Keratinocyte (primary cell): ENCODE results near the gene OTOA. TPM values are rescaled to one million over a fixed set of nuclear protein-coding genes. Genes with fewer than 3 reads are reported as not detected.
"Not testable (repeated sequence)": the region's sequence is repeated elsewhere in the genome, so short reads cannot be mapped to it uniquely, and the experiment has no call there.

Experiments
- DNase-seq: peaks from one replicate; pipeline ENCODE4 v3.0.0-alpha.2; 2011; ENCODE audit warnings: low read depth, missing footprints, low spot score
- FAIRE-seq: peaks from 2 replicates; lab custom pipeline; 2011; peaks lifted over from hg19 to GRCh38; lab: Jason Lieb, UNC
- H2AFZ ChIP-seq: 2 replicates; pipeline ENCODE4 v1.6.0; 2012; ENCODE audit warnings: low read length, control low read depth, inconsistent platforms; ENCODE audit not compliant: control insufficient read depth
- H3K27ac ChIP-seq: 2 replicates; pipeline ENCODE4 v1.5.1; 2011; ENCODE audit warnings: low read length; ENCODE audit not compliant: control insufficient read depth, insufficient read depth
- H3K27me3 ChIP-seq: 3 replicates; pipeline ENCODE4 v1.6.0; 2011; ENCODE audit warnings: low read length; ENCODE audit not compliant: control insufficient read depth, insufficient read depth; ENCODE audit errors: extremely low read depth
- H3K36me3 ChIP-seq, 2 experiments: 2 replicates in 1 of 2; 3 replicates in 1 of 2; pipeline ENCODE4 v1.5.1; 2011; ENCODE audit warnings: low read length in 2 of 2, mild to moderate bottlenecking in 1 of 2; ENCODE audit not compliant: control insufficient read depth in 2 of 2, insufficient read depth in 2 of 2; ENCODE audit errors: extremely low read depth in 1 of 2
- H3K4me1 ChIP-seq: 3 replicates; pipeline ENCODE4 v1.5.1; 2011; ENCODE audit warnings: low read length; ENCODE audit not compliant: control insufficient read depth, insufficient read depth; ENCODE audit errors: extremely low read depth
- H3K4me2 ChIP-seq: 3 replicates; pipeline ENCODE4 v1.6.0; 2011; ENCODE audit warnings: low read depth, low read length; ENCODE audit not compliant: control insufficient read depth, insufficient read depth; ENCODE audit errors: extremely low read depth
- H3K4me3 ChIP-seq, 3 experiments: fragments of 200-600 bp in 1 of 3; sonication (generic) in 1 of 3; 2 replicates in 2 of 3; 3 replicates in 1 of 3; pipeline ENCODE4 v1.5.1; 2011 to 2016; ENCODE audit warnings: low read length in 3 of 3, mild to moderate bottlenecking in 3 of 3, control low read depth in 2 of 3, inconsistent platforms in 1 of 3, low read depth in 1 of 3, mixed read lengths in 1 of 3, mixed run types in 1 of 3, moderate library complexity in 1 of 3; ENCODE audit not compliant: control insufficient read depth in 2 of 3, insufficient read depth in 2 of 3; ENCODE audit errors: extremely low read depth in 1 of 3
- H3K79me2 ChIP-seq: 2 replicates; pipeline ENCODE4 v1.6.0; 2012; ENCODE audit warnings: low read length; ENCODE audit not compliant: control insufficient read depth, insufficient read depth
- H3K9ac ChIP-seq: 3 replicates; pipeline ENCODE4 v1.6.0; 2011; ENCODE audit warnings: low read length; ENCODE audit not compliant: control insufficient read depth, insufficient read depth; ENCODE audit errors: extremely low read depth
- H3K9me1 ChIP-seq: 3 replicates; pipeline ENCODE4 v1.6.0; 2011; ENCODE audit warnings: low read length; ENCODE audit not compliant: control insufficient read depth, insufficient read depth; ENCODE audit errors: extremely low read depth
- H3K9me3 ChIP-seq: 2 replicates; pipeline ENCODE4 v1.5.1; 2012; ENCODE audit warnings: low read depth, low read length; ENCODE audit not compliant: control insufficient read depth
- H4K20me1 ChIP-seq: 3 replicates; pipeline ENCODE4 v1.6.0; 2011; ENCODE audit warnings: low read length; ENCODE audit not compliant: control insufficient read depth, insufficient read depth; ENCODE audit errors: extremely low read depth
- EZH2 ChIP-seq: IDR thresholded peaks from one replicate; pipeline ENCODE4 v1.6.1; 2012; ENCODE audit warnings: inconsistent platforms, mild to moderate bottlenecking, low read length, moderate library complexity
- dilution Hi-C: fragments of 300-500 bp; cut with MboI; formaldehyde crosslinking; loops from one replicate; pipeline ENCODE4 v1.7.0; 2020; ENCODE audit warnings: low sequenced_read_pairs; ENCODE audit not compliant: extremely low pct_ligation_motif_present
- polyA plus RNA-seq, 5 experiments: library from polyadenylated mRNA; depleted of rRNA in 3 of 5; stranded (reverse) in 3 of 5; stranded (forward) in 1 of 5; unstranded in 1 of 5; fragments of >200 nt; gene quantifications; 1 replicate in 1 of 5; 2 replicates in 3 of 5; 3 replicates in 1 of 5; pipeline versions ENCODE4 v1.2.1 to v1.2.3, GENCODE V29; 2011 to 2012; ENCODE audit warnings: missing spikeins in 2 of 5, low read depth in 1 of 5, low replicate concordance in 1 of 5
- TF ChIP-seq, protein P1 (sequence below), 3 experiments: IDR thresholded peaks in 1 of 3; conservative IDR thresholded peaks in 1 of 3; optimal IDR thresholded peaks in 1 of 3; 2 replicates in 2 of 3; 3 replicates in 1 of 3; pipeline versions ENCODE3 to v1.5.1; 2011; ENCODE audit warnings: low read length in 3 of 3, mild to moderate bottlenecking in 3 of 3, moderate library complexity in 2 of 3, control low read depth in 1 of 3, inconsistent platforms in 1 of 3; ENCODE audit not compliant: insufficient read depth in 2 of 3; ENCODE audit errors: extremely low read depth in 1 of 3

OTOA gene
- polyA plus RNA-seq, 1 donor (not counting 4 experiments of a cell fraction or from before 2014, with no cell fraction given) = not detected

DNA sequence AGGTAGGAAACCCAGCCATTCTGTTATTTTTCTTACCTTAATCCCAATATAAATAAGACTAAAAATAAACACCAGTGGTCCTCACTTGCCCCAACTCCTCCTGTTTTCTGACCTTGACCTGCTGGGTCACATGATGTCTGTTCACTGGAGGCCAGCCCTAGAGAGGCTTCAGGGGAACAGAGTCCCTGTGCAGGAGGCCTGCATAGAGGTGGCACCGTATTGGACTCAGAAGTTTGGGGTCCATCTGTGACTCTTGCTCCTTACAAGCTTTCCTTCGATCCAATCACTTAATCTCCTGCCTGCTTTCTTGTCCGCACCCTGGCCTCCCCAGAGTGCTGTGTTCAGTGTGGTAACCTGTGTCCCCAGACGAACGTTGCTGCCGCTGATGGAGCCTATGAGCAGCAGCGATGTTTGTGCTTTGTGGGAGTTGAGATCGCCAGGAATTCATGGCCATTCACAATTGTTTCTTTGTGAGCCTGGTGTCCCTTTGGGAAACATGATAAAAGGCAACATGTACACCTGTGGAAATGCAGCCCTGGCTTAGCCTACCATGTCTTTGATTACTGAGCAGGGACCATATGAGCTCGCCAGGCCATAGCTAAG is 16.1 kb upstream of the OTOA start:
- Histone ChIP-seq H3K36me3 (peaks cover 5 to 6% of the 10 kb centered on the region in 2 experiments), H3K9me1 (no peaks in the 10 kb centered on the region), H3K4me1 (no peaks in the 10 kb centered on the region), H3K9ac (no peak overlapping the region), H3K4me3 (no peak overlapping the region), H3K9me3 (no peaks in the 10 kb centered on the region), H3K27me3 (no peaks in the 10 kb centered on the region), H2AFZ (no peak overlapping the region), H3K27ac (no peak overlapping the region), H3K79me2 (peaks cover 10% of the 10 kb centered on the region), H3K4me2 (no peak overlapping the region), H4K20me1 (peaks cover 4% of the 10 kb centered on the region)
- no peak for DNase-seq
- TF ChIP-seq, protein P1, sequence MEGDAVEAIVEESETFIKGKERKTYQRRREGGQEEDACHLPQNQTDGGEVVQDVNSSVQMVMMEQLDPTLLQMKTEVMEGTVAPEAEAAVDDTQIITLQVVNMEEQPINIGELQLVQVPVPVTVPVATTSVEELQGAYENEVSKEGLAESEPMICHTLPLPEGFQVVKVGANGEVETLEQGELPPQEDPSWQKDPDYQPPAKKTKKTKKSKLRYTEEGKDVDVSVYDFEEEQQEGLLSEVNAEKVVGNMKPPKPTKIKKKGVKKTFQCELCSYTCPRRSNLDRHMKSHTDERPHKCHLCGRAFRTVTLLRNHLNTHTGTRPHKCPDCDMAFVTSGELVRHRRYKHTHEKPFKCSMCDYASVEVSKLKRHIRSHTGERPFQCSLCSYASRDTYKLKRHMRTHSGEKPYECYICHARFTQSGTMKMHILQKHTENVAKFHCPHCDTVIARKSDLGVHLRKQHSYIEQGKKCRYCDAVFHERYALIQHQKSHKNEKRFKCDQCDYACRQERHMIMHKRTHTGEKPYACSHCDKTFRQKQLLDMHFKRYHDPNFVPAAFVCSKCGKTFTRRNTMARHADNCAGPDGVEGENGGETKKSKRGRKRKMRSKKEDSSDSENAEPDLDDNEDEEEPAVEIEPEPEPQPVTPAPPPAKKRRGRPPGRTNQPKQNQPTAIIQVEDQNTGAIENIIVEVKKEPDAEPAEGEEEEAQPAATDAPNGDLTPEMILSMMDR (optimal IDR thresholded peaks at IDR 0.05 in 1 of 3, IDR thresholded peaks at IDR 0.05 in 1 of 3, conservative IDR thresholded peaks at IDR 0.05 in 1 of 3; ENCODE audit: extremely low read depth in 1 of 3, insufficient read depth in 2 of 3, low read length in 3 of 3) = no peak
- TF ChIP-seq EZH2 = no peak
- FAIRE-seq = no peak
- dilution Hi-C loops = no loop called here

DNA sequence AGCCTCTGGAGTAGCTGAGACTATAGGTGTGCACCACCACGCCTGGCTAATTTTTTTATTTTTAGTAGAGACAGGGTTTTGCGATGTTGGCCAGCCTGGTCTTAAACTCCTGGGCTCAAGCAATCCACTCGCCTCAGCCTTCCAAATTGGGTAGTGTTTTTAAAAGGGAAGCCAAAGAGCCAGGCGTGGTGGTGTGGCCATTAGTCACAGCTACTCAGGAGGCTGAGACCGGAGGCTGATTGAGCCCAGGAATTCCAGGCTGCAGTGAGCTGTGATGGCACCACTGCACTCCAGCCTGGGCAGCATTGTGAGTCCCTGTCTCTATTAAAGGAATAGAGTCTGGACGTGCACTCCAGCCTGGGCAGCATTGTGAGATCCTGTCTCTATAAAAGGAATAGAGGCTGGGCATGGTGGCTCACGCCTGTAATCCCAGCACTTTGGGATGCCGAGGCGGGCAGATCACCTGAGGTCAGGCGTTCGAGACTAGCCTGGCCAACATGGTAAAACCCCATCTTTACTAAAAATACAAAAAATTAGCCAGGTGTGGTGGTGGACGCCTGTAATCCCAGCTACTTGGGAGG is 13.9 kb upstream of the OTOA start:
- FAIRE-seq = not testable (repeated sequence)

More for the DNA sequence above, 13.9 kb upstream of the OTOA start:
- H3K4me3 ChIP-seq, H2AFZ ChIP-seq, H4K20me1 ChIP-seq, H3K9me1 ChIP-seq, H3K9ac ChIP-seq, dilution Hi-C loops, H3K27ac ChIP-seq, H3K36me3 ChIP-seq, H3K27me3 ChIP-seq, DNase-seq, H3K9me3 ChIP-seq, H3K4me2 ChIP-seq: not testable (repeated sequence)
- Histone ChIP-seq H3K79me2 (peaks cover 12% of the 10 kb centered on the region), H3K4me1 (peaks cover 14% of the 10 kb centered on the region)
